Measurements from ENCODE around the gene TMPRSS11F.

Gene TMPRSS11F

GRCh38 chr4:68076194-68076593 is 53.5 kb downstream of the TMPRSS11F start:
- no peak for DNase-seq

DNA sequence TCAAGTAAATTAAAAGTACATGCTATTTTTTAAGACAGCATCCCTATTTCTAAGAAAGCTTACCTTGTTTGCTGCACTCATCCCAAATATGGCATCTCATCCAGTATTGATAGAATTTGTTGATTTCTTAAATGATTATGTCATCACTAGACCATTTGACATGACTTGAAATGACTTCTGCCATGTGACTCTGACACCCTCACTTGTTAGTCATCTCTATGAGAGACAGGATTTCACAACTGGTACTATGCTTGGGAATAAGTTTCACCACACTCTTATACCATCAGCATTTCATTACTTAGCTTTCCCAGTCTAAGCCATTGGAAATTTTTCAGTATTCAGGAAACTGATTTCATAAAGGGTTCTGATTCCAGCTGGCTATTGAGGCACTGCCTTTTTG is 55.3 kb downstream of the TMPRSS11F start:
- no peak for DNase-seq

DNA sequence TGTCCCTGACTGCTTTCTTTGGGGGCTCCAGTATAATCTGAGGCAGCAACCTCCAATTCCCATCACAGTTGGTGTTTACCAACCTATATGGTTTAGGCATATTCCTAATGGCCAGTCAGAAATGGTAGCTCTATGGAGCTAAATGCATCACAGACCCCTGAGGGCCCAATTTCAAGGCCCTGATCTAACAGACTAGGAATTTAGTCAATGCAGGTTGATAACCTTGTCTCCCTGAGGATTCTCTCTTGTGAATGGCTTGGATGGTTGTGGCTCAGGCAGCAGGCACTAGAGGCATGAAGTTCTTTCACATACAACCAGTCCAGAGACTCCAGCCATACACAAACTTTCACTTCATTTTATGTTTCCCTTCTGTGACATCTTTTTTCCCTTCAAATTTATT is 59.4 kb downstream of the TMPRSS11F start:
- no peak for DNase-seq

DNA sequence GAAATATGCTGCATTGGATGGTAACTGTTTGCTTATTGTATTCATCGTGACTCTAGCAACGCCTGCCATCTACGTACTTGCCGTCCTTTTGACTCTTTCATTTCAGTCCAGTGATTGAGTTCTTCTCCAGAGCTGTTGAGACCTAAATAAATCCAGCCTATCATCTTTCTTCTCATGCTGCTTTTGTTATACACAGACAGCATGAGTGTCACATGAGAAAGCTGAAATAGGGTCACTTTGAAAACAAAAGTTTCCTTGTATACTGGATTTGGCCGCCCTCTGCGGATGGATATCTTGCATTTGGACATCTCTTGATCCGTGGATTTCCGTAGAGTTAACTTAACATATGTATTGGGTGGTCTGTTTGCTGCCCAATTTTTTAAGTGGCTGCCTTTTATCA is 67.2 kb downstream of the TMPRSS11F start:
- DNase-seq: no peak

DNA sequence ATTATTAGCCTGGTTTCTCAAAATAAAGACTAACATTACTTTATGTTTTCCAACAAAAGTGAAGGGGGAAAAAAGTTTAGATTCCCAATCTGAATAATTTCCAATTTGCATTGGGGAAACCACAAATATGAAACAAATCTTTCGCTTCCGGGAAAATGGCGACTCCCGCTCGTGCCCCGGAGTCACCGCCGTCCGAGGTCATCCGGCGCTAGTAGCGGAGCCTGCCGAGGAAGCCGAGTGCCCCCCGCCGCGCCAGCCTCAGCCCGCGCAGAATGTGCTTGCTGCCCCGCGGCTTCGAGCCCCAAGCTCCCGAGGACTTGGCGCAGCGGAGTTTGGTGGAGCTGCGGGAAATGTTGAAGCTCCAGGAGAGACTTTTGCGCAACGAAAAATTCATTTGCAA is 91.4 kb downstream of the TMPRSS11F start:
- DNase-seq: no peak

GRCh38 chr4:68021185-68021584 is 108.5 kb downstream of the TMPRSS11F start:
- no peak for DNase-seq

DNA sequence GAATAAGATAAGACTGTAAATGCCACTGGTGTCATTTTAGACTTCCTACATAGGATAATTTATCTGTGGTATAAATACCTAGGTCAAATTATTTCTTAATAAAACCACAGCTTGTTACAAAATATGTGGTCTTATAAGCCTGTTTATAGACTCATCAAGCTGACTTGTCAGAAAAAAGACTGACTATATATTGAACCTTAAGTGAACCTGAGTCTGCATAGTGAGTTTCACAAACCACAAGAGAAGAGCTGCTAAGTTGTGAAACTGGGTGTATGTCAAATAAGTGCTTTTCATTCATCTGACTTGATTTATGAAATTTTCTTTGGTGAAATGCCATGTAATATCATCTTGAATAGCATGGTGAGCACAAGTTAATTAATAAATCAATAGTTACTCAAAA is 118.0 kb downstream of the TMPRSS11F start:
- DNase-seq: no peak
